ES-I3 (cell line): ENCODE results near the gene ANGEL2.

ENCODE experiments used
- H3K36me3 ChIP-seq: 2 replicates; pipeline ENCODE4 v1.6.1; 2013; ENCODE audit warnings: mild to moderate bottlenecking, low read length, control low read depth, moderate library complexity; ENCODE audit not compliant: insufficient read depth
- H3K4me1 ChIP-seq: 2 replicates; pipeline ENCODE4 v1.6.1; 2013; ENCODE audit warnings: mild to moderate bottlenecking, control low read depth, low read length; ENCODE audit not compliant: insufficient read depth
- H3K9ac ChIP-seq: 2 replicates; pipeline ENCODE4 v1.6.1; 2013; ENCODE audit warnings: low read depth, mild to moderate bottlenecking, low read length, moderate library complexity
- H3K9me3 ChIP-seq: 2 replicates; pipeline ENCODE4 v1.6.1; 2013; ENCODE audit warnings: mild to moderate bottlenecking, low read length, moderate library complexity; ENCODE audit not compliant: control insufficient read depth, insufficient read depth

Gene ANGEL2

GRCh38 chr1:212990276-212990675, 25.4 kb downstream of the ANGEL2 start:
- Histone ChIP-seq H3K9ac (no peak overlapping the region), H3K9me3 (no peaks in the 10 kb centered on the region), H3K4me1 (peaks cover 11% of the 10 kb centered on the region), H3K36me3 (peaks cover 24% of the 10 kb centered on the region)

GRCh38 chr1:212987702-212988322, 27.9 kb downstream of the ANGEL2 start:
- Histone ChIP-seq H3K36me3 (peaks cover 31% of the 10 kb centered on the region), H3K4me1 (peaks cover 11% of the 10 kb centered on the region), H3K9me3 (no peaks in the 10 kb centered on the region), H3K9ac (no peak overlapping the region)

- H3K4me1 ChIP-seq, result peaks cover 11% of the 10 kb centered on the region
- H3K36me3 ChIP-seq, result peaks cover 24% of the 10 kb centered on the region
- no peak overlapping the region for H3K9ac ChIP-seq
- no peaks in the 10 kb centered on the region for H3K9me3 ChIP-seq
These were observed 29.1 kb downstream of the ANGEL2 start for GRCh38 chr1:212986551-212986950.

GRCh38 chr1:212984522-212985291, 31.0 kb downstream of the ANGEL2 start:
- Histone ChIP-seq H3K36me3 (peaks cover 27% of the 10 kb centered on the region), H3K4me1 (peaks cover 11% of the 10 kb centered on the region), H3K9me3 (no peaks in the 10 kb centered on the region), H3K9ac (no peak overlapping the region)

GRCh38 chr1:212983482-212983881, 32.2 kb downstream of the ANGEL2 start:
- Histone ChIP-seq H3K9me3 (no peaks in the 10 kb centered on the region), H3K4me1 (peaks cover 19% of the 10 kb centered on the region), H3K36me3 (peaks cover 29% of the 10 kb centered on the region), H3K9ac (no peak overlapping the region)

- H3K36me3 ChIP-seq, result peaks cover 31% of the 10 kb centered on the region
These were observed 33.1 kb downstream of the ANGEL2 start for GRCh38 chr1:212982430-212983152.

GRCh38 chr1:212981571-212982328, 33.9 kb downstream of the ANGEL2 start:
- peaks cover 14% of the 10 kb centered on the region for H3K4me1 ChIP-seq
- H3K36me3 ChIP-seq, result peaks cover 33% of the 10 kb centered on the region
- no peak overlapping the region for H3K9ac ChIP-seq
- no peaks in the 10 kb centered on the region for H3K9me3 ChIP-seq

More at GRCh38 chr1:212982430-212983152, 33.1 kb downstream of the ANGEL2 start:
- H3K4me1 ChIP-seq, result peaks cover 14% of the 10 kb centered on the region
- H3K9ac ChIP-seq, result no peak overlapping the region
- no peaks in the 10 kb centered on the region for H3K9me3 ChIP-seq

- Histone ChIP-seq H3K9ac (no peak overlapping the region), H3K36me3 (peaks cover 33% of the 10 kb centered on the region), H3K9me3 (no peaks in the 10 kb centered on the region), H3K4me1 (peaks cover 10% of the 10 kb centered on the region)
These were observed 34.6 kb downstream of the ANGEL2 start for GRCh38 chr1:212981025-212981495.

GRCh38 chr1:212980123-212980785, 35.4 kb downstream of the ANGEL2 start:
- peaks cover 37% of the 10 kb centered on the region for H3K36me3 ChIP-seq
- peaks cover 9% of the 10 kb centered on the region; the same call in 1 of the 2 replicates for H3K4me1 ChIP-seq
- no peak overlapping the region for H3K9ac ChIP-seq
- no peaks in the 10 kb centered on the region for H3K9me3 ChIP-seq

GRCh38 chr1:212979340-212980122, 36.1 kb downstream of the ANGEL2 start:
- peaks cover 42% of the 10 kb centered on the region for H3K36me3 ChIP-seq
- no peaks in the 10 kb centered on the region for H3K9me3 ChIP-seq
- no peak overlapping the region for H3K9ac ChIP-seq
- peaks cover 9% of the 10 kb centered on the region; the same call in 1 of the 2 replicates for H3K4me1 ChIP-seq

- Histone ChIP-seq H3K9ac (no peak overlapping the region), H3K4me1 (peaks cover 9% of the 10 kb centered on the region; the same call in 1 of the 2 replicates), H3K9me3 (no peaks in the 10 kb centered on the region), H3K36me3 (peaks cover 51% of the 10 kb centered on the region)
These were observed 37.7 kb downstream of the ANGEL2 start for GRCh38 chr1:212977781-212978645.

GRCh38 chr1:212976586-212976985, 39.1 kb downstream of the ANGEL2 start:
- Histone ChIP-seq H3K9ac (no peak overlapping the region), H3K4me1 (peaks cover 9% of the 10 kb centered on the region; the same call in 1 of the 2 replicates), H3K9me3 (no peaks in the 10 kb centered on the region), H3K36me3 (peaks cover 64% of the 10 kb centered on the region)
